Activated effector memory CD4-positive, alpha-beta T cell treated with anti-CD3 and anti-CD28 coated beads, Interleukin-2, amount 50 U/mL, for 16 hours (primary cell): ENCODE data around the gene RTL1.

Experiments used
- DNase-seq: peaks from one replicate; pipeline ENCODE4 v3.0.0-alpha.2; 2020

The RTL1 gene

GRCh38 chr14:100881211-100882025, 22.1 kb downstream of the RTL1 start:
- DNase-seq, result no peak

- DNase-seq, result no peak
Observed at GRCh38 chr14:100880271-100881101, 23.0 kb downstream of the RTL1 start.

GRCh38 chr14:100879782-100880181, 23.7 kb downstream of the RTL1 start:
- no peak for DNase-seq

GRCh38 chr14:100879194-100879593, 24.3 kb downstream of the RTL1 start:
- no peak for DNase-seq

GRCh38 chr14:100878271-100879146, 25.0 kb downstream of the RTL1 start:
- no peak for DNase-seq

- DNase-seq, result no peak
Observed at GRCh38 chr14:100875861-100876590, 27.5 kb downstream of the RTL1 start.

- no peak for DNase-seq
Observed at GRCh38 chr14:100875126-100875525, 28.4 kb downstream of the RTL1 start.

- DNase-seq, result peak; percentile 53
Observed at GRCh38 chr14:100874411-100875091, 29.0 kb downstream of the RTL1 start.

GRCh38 chr14:100874051-100874410, 29.5 kb downstream of the RTL1 start:
- DNase-seq, result peak; percentile 41

GRCh38 chr14:100873096-100873482, 30.4 kb downstream of the RTL1 start:
- DNase-seq, result no peak

GRCh38 chr14:100872259-100873095, 31.0 kb downstream of the RTL1 start:
- peak; percentile 60 for DNase-seq

- DNase-seq, result peak; percentile 55
Observed at GRCh38 chr14:100871234-100872186, 32.0 kb downstream of the RTL1 start.

GRCh38 chr14:100868621-100869370, 34.7 kb downstream of the RTL1 start:
- DNase-seq, result peak; percentile 22

- peak; percentile 19 for DNase-seq
Observed at GRCh38 chr14:100867631-100868315, 35.7 kb downstream of the RTL1 start.

GRCh38 chr14:100866666-100867630, 36.6 kb downstream of the RTL1 start:
- DNase-seq, result peak; percentile 53

- DNase-seq, result peak; percentile 27
Observed at GRCh38 chr14:100865682-100866591, 37.6 kb downstream of the RTL1 start.
